K562 (cell line): ENCODE data around the gene CYP4F11. TPM values are rescaled to one million over a fixed set of nuclear protein-coding genes. Genes with fewer than 3 reads are reported as not detected.

Experiments used
- ATAC-seq: fragments of 200-7000 bp; cut with Tn5 transposase; 3 replicates; pipeline ENCODE4 v1.9.1; 2020; ENCODE audit warnings: moderate library complexity
- BruUV-seq: library from RNA; stranded (reverse); fragments of 400-500 nt; replicated peaks from 2 replicates; lab custom pipeline; 2021; lab: Mats Ljungman, UMichigan
- CTCF ChIA-PET: fragments of 300-600 bp; formaldehyde crosslinking; extraction: SDS; loops from one replicate; lab custom pipeline; 2021; ENCODE audit warnings: low intra/inter-chr PET ratio; lab: Yijun Ruan, JAX
- POLR2A ChIA-PET: fragments of 300-600, 350-650 bp; sonication (Branson Sonifier 250); formaldehyde crosslinking; extraction: SDS; loops from one replicate; lab custom pipeline; 2021; ENCODE audit warnings: antibody characterized with exemption, inconsistent platforms; lab: Yijun Ruan, JAX
- DNase-seq, 4 experiments: peaks; one replicate each; pipeline versions ENCODE4 v3.0.0 to v3.0.0-alpha.2; 2011 to 2018; ENCODE audit warnings: low spot score in 3 of 4, mixed read lengths in 3 of 4; ENCODE audit errors: extremely low read depth in 1 of 4
- FAIRE-seq: peaks from 2 replicates; lab custom pipeline; 2011; peaks lifted over from hg19 to GRCh38; lab: Jason Lieb, UNC
- H2AFZ ChIP-seq: 2 replicates; pipeline ENCODE4 v1.6.0; 2011; ENCODE audit warnings: low read depth, low read length, control low read depth, inconsistent platforms
- H3K27ac ChIP-seq: fragments of 200-600 bp; 3 replicates; pipeline ENCODE4 v1.8.0; 2011; ENCODE audit warnings: low read depth, mild to moderate bottlenecking, control low read depth, inconsistent platforms, low read length, moderate library complexity, mixed read lengths; ENCODE audit errors: extremely low read depth
- H3K27me3 ChIP-seq, 2 experiments: fragments of 300-600 bp in 1 of 2; 2 replicates in 1 of 2; 3 replicates in 1 of 2; pipeline versions ENCODE4 v1.6.0 to v1.8.0; 2011; ENCODE audit warnings: inconsistent platforms in 2 of 2, low read length in 2 of 2, mild to moderate bottlenecking in 1 of 2, mixed read lengths in 1 of 2, moderate library complexity in 1 of 2; ENCODE audit not compliant: control insufficient read depth in 2 of 2, insufficient read depth in 2 of 2
- H3K36me3 ChIP-seq: fragments of 300-600 bp; 3 replicates; pipeline ENCODE4 v1.8.0; 2011; ENCODE audit warnings: mild to moderate bottlenecking, low read length, inconsistent platforms; ENCODE audit not compliant: control insufficient read depth, insufficient read depth
- H3K4me1 ChIP-seq, 2 experiments: fragments of 200-600 bp in 1 of 2; replicated peaks in 1 of 2; 2 replicates in 1 of 2; 3 replicates in 1 of 2; pipeline versions ENCODE4 v1.5.1 to v1.8.0; 2011; ENCODE audit warnings: inconsistent platforms in 2 of 2, low read length in 2 of 2, mild to moderate bottlenecking in 1 of 2, mixed read lengths in 1 of 2, moderate library complexity in 1 of 2; ENCODE audit not compliant: control insufficient read depth in 2 of 2, insufficient read depth in 2 of 2
- H3K4me2 ChIP-seq: 2 replicates; pipeline ENCODE4 v1.6.1; 2011; ENCODE audit warnings: low read length, control low read depth, inconsistent platforms, mixed read lengths; ENCODE audit not compliant: insufficient read depth
- H3K4me3 ChIP-seq: fragments of 200-600 bp; sonication (generic), shearing (Covaris generic); 2 replicates; pipeline ENCODE4 v1.5.1; 2016; ENCODE audit warnings: control low read depth, inconsistent platforms
- H3K79me2 ChIP-seq: fragments of 200-600 bp; 3 replicates; pipeline ENCODE4 v1.8.0; 2011; ENCODE audit warnings: low read length, inconsistent platforms; ENCODE audit not compliant: control insufficient read depth, insufficient read depth
- H3K9ac ChIP-seq, 2 experiments: 2 replicates each; pipeline versions ENCODE4 v1.6.0 to v1.6.1; 2011; ENCODE audit warnings: low read depth in 2 of 2, low read length in 2 of 2, control low read depth in 1 of 2, inconsistent platforms in 1 of 2, mild to moderate bottlenecking in 1 of 2, mixed read lengths in 1 of 2; ENCODE audit not compliant: insufficient read depth in 1 of 2
- H3K9me1 ChIP-seq: one replicate; pipeline ENCODE4 v1.6.0; 2011; ENCODE audit warnings: inconsistent platforms, mild to moderate bottlenecking, low read length, moderate library complexity; ENCODE audit not compliant: control insufficient read depth, insufficient read depth
- H3K9me3 ChIP-seq: replicated peaks from 2 replicates; pipeline ENCODE4 v1.5.1; 2011; ENCODE audit warnings: low read depth, low read length, inconsistent platforms; ENCODE audit not compliant: control insufficient read depth, insufficient read depth
- H4K20me1 ChIP-seq: replicated peaks from 2 replicates; pipeline ENCODE4 v1.6.1; 2011; ENCODE audit warnings: low read length, inconsistent platforms, mixed read lengths; ENCODE audit not compliant: control insufficient read depth, insufficient read depth
- CXXC5 ChIP-seq: fragments of 250-450 bp; sonication (Bioruptor Pico); IDR thresholded peaks from 2 replicates; pipeline ENCODE4 v1.8.0; 2022; ENCODE audit warnings: inconsistent platforms, mild to moderate bottlenecking, moderate library complexity
- ELF4 ChIP-seq: fragments of 450-650 bp; formaldehyde crosslinking; IDR thresholded peaks from 2 replicates; pipeline ENCODE4 v1.4.0; 2022; ENCODE audit warnings: missing genetic modification characterization
- MAZ ChIP-seq, 2 experiments: fragments of 450-650 bp in 1 of 2; sonication (generic) in 1 of 2; formaldehyde crosslinking; IDR thresholded peaks in 1 of 2; conservative IDR thresholded peaks in 1 of 2; 2 replicates each; pipeline versions ENCODE4 v1.4.0 to v1.5.0; 2020; ENCODE audit warnings: mild to moderate bottlenecking in 1 of 2, missing genetic modification reagents in 1 of 2
- TCF15 ChIP-seq: fragments of 250-450 bp; sonication (Bioruptor Pico); IDR thresholded peaks from 2 replicates; pipeline ENCODE4 v1.8.0; 2022; ENCODE audit warnings: moderate library complexity, mild to moderate bottlenecking, inconsistent platforms
- WGBS: fragments of 100-300 bp; shearing (Covaris generic); methylation state at CpG from one replicate; pipeline ENCODE4 v1.1.6; 2016; ENCODE audit warnings: low coverage, mixed read lengths; ENCODE audit not compliant: insufficient coverage; ENCODE audit errors: missing lambda C conversion rate; 5-methylcytosine and 5-hydroxymethylcytosine counted together
- in situ Hi-C: fragments of 300-500 bp; cut with MboI; formaldehyde crosslinking; loops from 4 replicates; pipeline ENCODE4 v1.15.0; 2018; ENCODE audit warnings: inconsistent platforms, mixed read lengths
- intact Hi-C: fragments of 100-400 bp; cut with micrococcal nuclease; formaldehyde crosslinking; loops from 2 replicates; pipeline ENCODE4 v1.14.2; 2022
- polyA plus RNA-seq, 8 experiments: library from polyadenylated mRNA; depleted of rRNA in 4 of 8; stranded (reverse) in 5 of 8; unstranded in 3 of 8; fragments of >200 nt; fragmentation: Nextera tagmentation in 2 of 8; fragmentation: Illumina TruSeq in 1 of 8; extraction: Ambion mirVana in 2 of 8; extraction: Trizol in 1 of 8; gene quantifications; 2 replicates each; pipeline versions ENCODE4 v1.2.1 to v1.2.3, GENCODE V29; 2011 to 2014; ENCODE audit warnings: inconsistent platforms in 1 of 8, missing spikeins in 1 of 8
- total RNA-seq, 7 experiments: library from RNA; depleted of rRNA in 6 of 7; stranded (reverse); fragments of >200 nt in 6 of 7; fragmentation: Illumina TruSeq in 2 of 7; extraction: Trizol in 2 of 7; gene quantifications; 2 replicates each; pipeline versions ENCODE4 v1.2.1 to v1.2.3, GENCODE V29; 2011 to 2021; ENCODE audit warnings: low replicate concordance in 1 of 7
- TF ChIP-seq, protein P1 (sequence below): sonication (generic); IDR thresholded peaks from 2 replicates; pipeline ENCODE4 v1.6.1; 2016

CYP4F11 gene
- total and polyA plus RNA-seq, 9 of the 15 experiments (the other 6 are each of a cell fraction or from before 2014, with no cell fraction given): 0.03 TPM; not detected in 8

DNA sequence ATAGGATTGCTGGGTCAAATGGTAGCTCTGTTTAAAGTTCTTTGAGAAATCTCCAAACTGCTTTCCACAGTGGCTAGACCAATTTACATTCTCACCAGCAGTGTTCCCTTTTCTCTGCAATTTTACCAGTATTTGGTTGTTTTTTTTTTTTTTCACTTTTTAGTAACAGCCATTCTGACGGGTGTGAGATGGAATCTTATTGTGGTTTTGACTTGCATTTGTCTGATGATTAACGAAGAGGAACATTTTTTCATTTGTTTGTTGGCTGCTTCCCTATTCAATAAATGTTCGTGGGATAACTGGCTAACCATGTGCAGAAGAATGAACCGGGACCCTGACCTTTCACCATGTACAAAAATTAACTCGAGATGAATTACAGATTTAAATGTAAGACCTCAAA, 67.7 kb downstream of the CYP4F11 start:
- no peak for FAIRE-seq

More for the DNA sequence above, 67.7 kb downstream of the CYP4F11 start:
- Histone ChIP-seq H3K79me2 (no peaks in the 10 kb centered on the region), H4K20me1 (no peaks in the 10 kb centered on the region), H3K4me3 (no peak overlapping the region), H3K27ac (no peak overlapping the region), H3K9ac (no peak overlapping the region), H2AFZ (no peak overlapping the region; the same call in 1 of the 2 replicates)
- WGBS: 7% methylated on average over 5 of the region's 5 CpGs
- CTCF ChIA-PET: no interaction called here
- in situ Hi-C loops (no loop called here), intact Hi-C loops (loop anchor here (10.0 kb wide), 1 partner anchor 232 kb away; no protein-coding TSS in a partner anchor)
- no peak for ATAC-seq
- POLR2A ChIA-PET: interaction anchor here (0.6 to 0.7 kb wide), 2 partner anchors 657 to 1072 kb away, joined by 3 read pairs; no protein-coding TSS in a partner anchor
- DNase-seq: no peak
- TF ChIP-seq MAZ (CRISPR knock-in tag; conservative IDR thresholded peaks at IDR 0.05 in 1 of 2, IDR thresholded peaks at IDR 0.05 in 1 of 2) (no peak), ELF4 (CRISPR knock-in tag) (no peak), TCF15 (CRISPR knock-in tag) (no peak), CXXC5 (CRISPR knock-in tag) (no peak)
- TF ChIP-seq, protein P1, sequence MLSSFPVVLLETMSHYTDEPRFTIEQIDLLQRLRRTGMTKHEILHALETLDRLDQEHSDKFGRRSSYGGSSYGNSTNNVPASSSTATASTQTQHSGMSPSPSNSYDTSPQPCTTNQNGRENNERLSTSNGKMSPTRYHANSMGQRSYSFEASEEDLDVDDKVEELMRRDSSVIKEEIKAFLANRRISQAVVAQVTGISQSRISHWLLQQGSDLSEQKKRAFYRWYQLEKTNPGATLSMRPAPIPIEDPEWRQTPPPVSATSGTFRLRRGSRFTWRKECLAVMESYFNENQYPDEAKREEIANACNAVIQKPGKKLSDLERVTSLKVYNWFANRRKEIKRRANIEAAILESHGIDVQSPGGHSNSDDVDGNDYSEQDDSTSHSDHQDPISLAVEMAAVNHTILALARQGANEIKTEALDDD: peak; percentile 20; the same call in 1 of the 2 replicates
- TF ChIP-seq, all 486 proteins: peak for 1
- Histone ChIP-seq H3K27me3 (peaks cover 0 to 6% of the 10 kb centered on the region in 2 experiments; a peak in 1 of 5 replicates), H3K9me1 (no peaks in the 10 kb centered on the region), H3K4me2 (no peak overlapping the region), H3K36me3 (no peaks in the 10 kb centered on the region), H3K4me1 (peaks cover 13 to 25% of the 10 kb centered on the region in 2 experiments), H3K9me3 (no peaks in the 10 kb centered on the region)
- BruUV-seq: no TSS peak
